Choroid plexus epithelial cell (primary cell): ENCODE data around the gene HPCAL1.

Experiments used
- DNase-seq: peaks from one replicate; pipeline ENCODE4 v3.0.0-alpha.2; 2010; ENCODE audit warnings: low read depth
- H3K4me3 ChIP-seq: 2 replicates; pipeline ENCODE4 v1.5.1; 2011; ENCODE audit warnings: low read depth, mild to moderate bottlenecking, control low read depth, low read length, moderate library complexity
- CTCF ChIP-seq: conservative IDR thresholded peaks from 2 replicates; pipeline ENCODE4 v1.5.1; 2011; ENCODE audit warnings: low read depth, mild to moderate bottlenecking, control low read depth, inconsistent platforms, low read length, moderate library complexity

HPCAL1 gene

GRCh38 chr2:10276481-10277292, 26.0 kb upstream of the HPCAL1 start:
- TF ChIP-seq CTCF = no peak
- DNase-seq = no peak
- H3K4me3 ChIP-seq = no peak overlapping the region

- no peak for DNase-seq
- no peak for TF ChIP-seq CTCF
- no peak overlapping the region for H3K4me3 ChIP-seq
Measured at GRCh38 chr2:10277293-10278028, 25.2 kb upstream of the HPCAL1 start.

- DNase-seq = peak; percentile 58
- H3K4me3 ChIP-seq = no peak overlapping the region
- TF ChIP-seq CTCF = no peak
Measured at GRCh38 chr2:10278029-10278762, 24.5 kb upstream of the HPCAL1 start.

GRCh38 chr2:10278763-10279471, 23.8 kb upstream of the HPCAL1 start:
- DNase-seq = no peak
- H3K4me3 ChIP-seq = no peak overlapping the region
- no peak for TF ChIP-seq CTCF

- H3K4me3 ChIP-seq = no peak overlapping the region
- DNase-seq = no peak
Measured at GRCh38 chr2:10279472-10279870, 23.2 kb upstream of the HPCAL1 start.

More at GRCh38 chr2:10279472-10279870, 23.2 kb upstream of the HPCAL1 start:
- no peak for TF ChIP-seq CTCF
